B cell (primary cell): ENCODE measurements around the gene CDKAL1.

ENCODE experiments used
- CTCF ChIP-seq: fragments of 200-600 bp; IDR thresholded peaks from one replicate; pipeline ENCODE4 v1.8.0; 2022; ENCODE audit warnings: antibody characterized with exemption, mild to moderate bottlenecking
- EZH2 ChIP-seq: IDR thresholded peaks from 2 replicates; pipeline ENCODE4 v1.6.1; 2012; ENCODE audit warnings: borderline replicate concordance, low read depth, mild to moderate bottlenecking, moderate library complexity, low read length; ENCODE audit not compliant: insufficient read depth, poor library complexity, severe bottlenecking

GRCh38 chr6:21222656-21223055 lies 688.4 kb downstream of the CDKAL1 start:
- TF ChIP-seq CTCF (no peak), EZH2 (no peak)
